ENCODE data around the gene GNAL. TPM values are rescaled to one million over a fixed set of nuclear protein-coding genes. Genes with fewer than 3 reads are reported as not detected.

The GNAL gene
- total RNA-seq, 1 donor from 2014 or later, result 2.6 TPM

DNA sequence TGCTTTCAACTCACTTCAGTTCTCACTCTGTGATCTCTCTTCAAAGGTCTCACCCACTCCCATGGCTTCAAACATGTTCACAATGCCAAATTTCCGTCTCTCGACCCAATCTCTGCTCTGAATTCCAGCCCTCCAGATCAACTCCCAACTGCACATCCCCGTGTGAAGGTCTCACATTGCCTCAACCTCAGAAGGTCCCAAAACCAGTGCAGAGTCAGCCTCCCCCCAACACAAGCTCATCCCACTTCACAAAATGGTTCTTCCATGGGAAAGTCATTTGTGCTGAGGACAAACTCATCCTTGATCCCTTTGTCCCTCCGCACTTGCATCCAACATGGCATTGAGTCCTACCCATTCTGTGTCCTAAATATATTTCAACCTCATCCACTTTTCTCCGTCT lies 31.0 kb upstream of the GNAL start:
- H3K27ac ChIP-seq (ENCODE audit: low read depth, low read length), result no peak overlapping the region
- H3K9ac ChIP-seq (ENCODE audit: low read depth in 1 of 3, low read length in 3 of 3), result no peak overlapping the region
- peaks cover 4 to 35% (median 28%) of the 10 kb centered on the region in 3 donors for H3K27me3 ChIP-seq (ENCODE audit: control insufficient read depth in 3 of 3, insufficient read depth in 3 of 3, low read length in 3 of 3)
- H3K9me3 ChIP-seq (ENCODE audit: control insufficient read depth in 3 of 3, low read length in 3 of 3), result no peaks in the 10 kb centered on the region
- H3K4me1 ChIP-seq (ENCODE audit: control insufficient read depth in 3 of 3, insufficient read depth in 3 of 3, low read length in 3 of 3), result no peaks in the 10 kb centered on the region
- H3K4me3 ChIP-seq (ENCODE audit: low read length in 3 of 3), result no peak overlapping the region
- no peaks in the 10 kb centered on the region for H3K36me3 ChIP-seq (ENCODE audit: control insufficient read depth in 3 of 3, insufficient read depth in 3 of 3, low read length in 3 of 3)

GRCh38 chr18:11658989-11659388 lies 30.1 kb upstream of the GNAL start:
- Histone ChIP-seq H3K4me1 (ENCODE audit: control insufficient read depth in 3 of 3, insufficient read depth in 3 of 3, low read length in 3 of 3) (no peaks in the 10 kb centered on the region), H3K4me3 (ENCODE audit: low read length in 3 of 3) (no peak overlapping the region), H3K36me3 (ENCODE audit: control insufficient read depth in 3 of 3, insufficient read depth in 3 of 3, low read length in 3 of 3) (no peaks in the 10 kb centered on the region), H3K27me3 (ENCODE audit: control insufficient read depth in 3 of 3, insufficient read depth in 3 of 3, low read length in 3 of 3) (peaks cover 1 to 31% (median 26%) of the 10 kb centered on the region in 3 donors), H3K9me3 (ENCODE audit: control insufficient read depth in 3 of 3, low read length in 3 of 3) (no peaks in the 10 kb centered on the region), H3K27ac (ENCODE audit: low read depth, low read length) (no peak overlapping the region), H3K9ac (ENCODE audit: low read depth in 1 of 3, low read length in 3 of 3) (no peak overlapping the region)

DNA sequence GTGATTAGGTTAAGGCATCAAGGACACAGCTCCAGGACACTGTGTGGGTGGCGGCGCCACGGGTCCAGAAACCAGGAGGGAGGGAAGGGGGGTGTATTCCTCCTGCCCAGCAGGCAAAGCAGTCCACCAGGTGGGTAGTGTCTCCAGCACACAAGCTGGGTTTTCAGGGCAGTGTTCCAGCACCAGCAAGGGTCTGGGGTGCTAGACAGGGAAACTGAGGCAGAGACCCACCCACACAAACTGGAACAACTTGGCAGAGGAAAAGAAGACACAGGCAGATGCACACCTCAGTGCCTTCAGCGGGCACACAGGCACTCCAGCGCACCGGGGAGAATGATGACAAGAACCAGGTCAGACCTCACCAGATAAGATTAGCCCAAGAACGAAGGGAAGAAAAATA lies 28.4 kb upstream of the GNAL start:
- Histone ChIP-seq H3K9me3 (ENCODE audit: control insufficient read depth in 3 of 3, low read length in 3 of 3) (no peaks in the 10 kb centered on the region), H3K27ac (ENCODE audit: low read depth, low read length) (no peak overlapping the region), H3K4me3 (ENCODE audit: low read length in 3 of 3) (no peak overlapping the region), H3K36me3 (ENCODE audit: control insufficient read depth in 3 of 3, insufficient read depth in 3 of 3, low read length in 3 of 3) (no peaks in the 10 kb centered on the region), H3K9ac (ENCODE audit: low read depth in 1 of 3, low read length in 3 of 3) (no peak overlapping the region), H3K27me3 (ENCODE audit: control insufficient read depth in 3 of 3, insufficient read depth in 3 of 3, low read length in 3 of 3) (peaks cover 5 to 36% (median 22%) of the 10 kb centered on the region in 3 donors), H3K4me1 (ENCODE audit: control insufficient read depth in 3 of 3, insufficient read depth in 3 of 3, low read length in 3 of 3) (no peaks in the 10 kb centered on the region)

DNA sequence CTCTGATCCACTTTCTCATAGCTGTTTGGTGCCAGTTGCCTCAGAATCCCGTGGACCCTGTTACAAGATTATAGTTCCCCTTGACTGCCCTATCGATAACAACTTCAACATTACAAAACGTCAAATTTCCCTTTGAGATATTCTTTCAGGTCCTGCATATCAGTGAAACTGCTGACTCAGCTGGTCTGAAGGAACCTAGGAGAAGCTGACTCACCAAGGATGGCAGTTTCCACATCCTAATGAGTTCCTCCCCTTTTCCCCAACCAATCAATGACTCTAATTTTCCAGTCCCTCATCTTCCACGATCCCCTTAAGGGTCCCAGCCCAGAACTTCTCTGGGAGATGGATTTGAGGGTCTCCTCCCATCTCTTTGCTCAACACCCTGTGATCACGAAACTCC lies 27.6 kb upstream of the GNAL start:
- H3K27ac ChIP-seq (ENCODE audit: low read depth, low read length), result no peak overlapping the region
- H3K4me3 ChIP-seq (ENCODE audit: low read length in 3 of 3), result no peak overlapping the region
- no peaks in the 10 kb centered on the region for H3K36me3 ChIP-seq (ENCODE audit: control insufficient read depth in 3 of 3, insufficient read depth in 3 of 3, low read length in 3 of 3)
- no peaks in the 10 kb centered on the region for H3K4me1 ChIP-seq (ENCODE audit: control insufficient read depth in 3 of 3, insufficient read depth in 3 of 3, low read length in 3 of 3)
- no peaks in the 10 kb centered on the region for H3K9me3 ChIP-seq (ENCODE audit: control insufficient read depth in 3 of 3, low read length in 3 of 3)
- H3K9ac ChIP-seq (ENCODE audit: low read depth in 1 of 3, low read length in 3 of 3), result no peak overlapping the region
- peaks cover 5 to 37% (median 22%) of the 10 kb centered on the region in 3 donors for H3K27me3 ChIP-seq (ENCODE audit: control insufficient read depth in 3 of 3, insufficient read depth in 3 of 3, low read length in 3 of 3)

DNA sequence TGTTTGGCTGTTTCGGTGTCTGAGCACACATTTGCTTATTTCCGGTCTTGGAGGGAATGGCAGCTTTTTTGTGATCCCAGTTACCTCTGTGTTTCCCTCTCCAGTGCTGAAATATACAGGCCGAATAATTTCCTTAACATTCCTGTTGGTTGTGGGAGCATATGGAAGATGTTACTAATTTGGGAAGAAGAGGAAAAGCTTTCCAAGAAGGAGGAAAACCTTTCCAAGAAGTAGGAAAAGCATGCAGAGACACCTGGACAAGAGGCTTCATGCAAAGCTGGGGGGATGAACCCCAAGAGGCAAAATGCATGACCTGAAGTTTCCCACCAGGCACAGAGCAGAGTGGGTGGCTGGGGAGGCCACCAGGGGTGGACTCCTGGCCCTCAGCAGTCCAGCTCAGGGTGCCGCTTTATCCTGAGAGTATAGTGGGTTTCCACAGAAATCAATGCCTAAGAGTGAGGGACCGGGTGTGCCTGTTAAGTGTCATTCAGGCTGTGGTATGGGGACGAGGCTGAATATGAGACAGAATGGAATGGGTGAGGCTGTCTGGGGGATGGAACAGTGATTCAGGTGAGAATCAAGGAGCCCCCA lies 25.5 kb upstream of the GNAL start:
- H3K9me3 ChIP-seq (ENCODE audit: control insufficient read depth in 3 of 3, low read length in 3 of 3), result no peaks in the 10 kb centered on the region
- H3K4me1 ChIP-seq (ENCODE audit: control insufficient read depth in 3 of 3, insufficient read depth in 3 of 3, low read length in 3 of 3), result no peaks in the 10 kb centered on the region
- no peaks in the 10 kb centered on the region for H3K36me3 ChIP-seq (ENCODE audit: control insufficient read depth in 3 of 3, insufficient read depth in 3 of 3, low read length in 3 of 3)
- H3K27ac ChIP-seq (ENCODE audit: low read depth, low read length), result no peak overlapping the region
- H3K27me3 ChIP-seq (ENCODE audit: control insufficient read depth in 3 of 3, insufficient read depth in 3 of 3, low read length in 3 of 3), result peaks cover 5 to 37% (median 22%) of the 10 kb centered on the region in 3 donors
- H3K9ac ChIP-seq (ENCODE audit: low read depth in 1 of 3, low read length in 3 of 3), result no peak overlapping the region
- H3K4me3 ChIP-seq (ENCODE audit: low read length in 3 of 3), result no peak overlapping the region

DNA sequence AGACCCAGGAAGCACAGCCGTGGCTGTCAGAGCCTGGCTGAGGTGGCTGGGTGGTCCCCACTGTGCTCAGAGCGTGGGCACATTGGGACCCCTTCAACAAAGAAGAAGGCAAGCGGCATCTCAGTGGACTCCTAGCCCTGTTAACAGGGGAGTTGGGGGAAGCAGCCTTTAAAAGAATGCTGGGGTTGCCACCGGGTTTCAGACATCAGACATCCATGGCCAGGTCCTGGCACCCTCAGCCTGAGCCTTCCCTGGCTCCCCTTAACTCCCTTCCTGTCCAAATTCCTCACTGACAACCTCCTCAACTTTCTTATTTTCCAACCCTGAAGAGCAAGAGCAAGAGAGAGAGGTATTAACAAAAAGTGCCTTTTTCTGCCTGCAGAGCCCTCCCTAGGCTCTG lies 24.8 kb upstream of the GNAL start:
- Histone ChIP-seq H3K36me3 (ENCODE audit: control insufficient read depth in 3 of 3, insufficient read depth in 3 of 3, low read length in 3 of 3) (no peaks in the 10 kb centered on the region), H3K4me3 (ENCODE audit: low read length in 3 of 3) (no peak overlapping the region), H3K4me1 (ENCODE audit: control insufficient read depth in 3 of 3, insufficient read depth in 3 of 3, low read length in 3 of 3) (no peaks in the 10 kb centered on the region), H3K27me3 (ENCODE audit: control insufficient read depth in 3 of 3, insufficient read depth in 3 of 3, low read length in 3 of 3) (peaks cover 5 to 35% (median 19%) of the 10 kb centered on the region in 3 donors), H3K9ac (ENCODE audit: low read depth in 1 of 3, low read length in 3 of 3) (no peak overlapping the region), H3K9me3 (ENCODE audit: control insufficient read depth in 3 of 3, low read length in 3 of 3) (no peaks in the 10 kb centered on the region), H3K27ac (ENCODE audit: low read depth, low read length) (no peak overlapping the region)

DNA sequence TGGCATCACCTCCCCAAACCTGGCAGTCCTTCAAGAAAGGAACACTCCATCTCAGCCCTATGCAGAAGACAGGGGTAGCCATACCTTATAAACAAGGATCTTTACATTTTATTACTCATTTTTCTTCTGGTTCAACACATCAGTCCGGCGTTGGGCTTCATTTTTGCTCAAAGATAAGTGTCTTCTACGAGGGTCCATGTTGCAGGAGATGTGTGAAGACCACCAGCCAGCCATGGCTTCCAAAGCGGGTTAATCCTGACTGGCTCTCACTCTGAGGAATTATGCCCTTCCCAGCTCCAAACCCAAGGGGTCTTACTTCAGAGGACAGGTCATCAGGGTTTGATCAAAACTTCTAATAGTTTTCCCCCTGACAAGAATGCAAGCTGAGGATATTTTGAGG lies 23.9 kb upstream of the GNAL start:
- no peaks in the 10 kb centered on the region for H3K9me3 ChIP-seq (ENCODE audit: control insufficient read depth in 3 of 3, low read length in 3 of 3)
- no peaks in the 10 kb centered on the region for H3K36me3 ChIP-seq (ENCODE audit: control insufficient read depth in 3 of 3, insufficient read depth in 3 of 3, low read length in 3 of 3)
- no peak overlapping the region for H3K9ac ChIP-seq (ENCODE audit: low read depth in 1 of 3, low read length in 3 of 3)
- no peaks in the 10 kb centered on the region for H3K4me1 ChIP-seq (ENCODE audit: control insufficient read depth in 3 of 3, insufficient read depth in 3 of 3, low read length in 3 of 3)
- H3K27ac ChIP-seq (ENCODE audit: low read depth, low read length), result no peak overlapping the region
- H3K27me3 ChIP-seq (ENCODE audit: control insufficient read depth in 3 of 3, insufficient read depth in 3 of 3, low read length in 3 of 3), result peaks cover 5 to 40% (median 19%) of the 10 kb centered on the region in 3 donors
- H3K4me3 ChIP-seq (ENCODE audit: low read length in 3 of 3), result no peak overlapping the region

- Histone ChIP-seq H3K4me1 (ENCODE audit: control insufficient read depth in 3 of 3, insufficient read depth in 3 of 3, low read length in 3 of 3) (no peaks in the 10 kb centered on the region), H3K27ac (ENCODE audit: low read depth, low read length) (no peak overlapping the region), H3K27me3 (ENCODE audit: control insufficient read depth in 3 of 3, insufficient read depth in 3 of 3, low read length in 3 of 3) (peaks cover 5 to 40% (median 16%) of the 10 kb centered on the region in 3 donors), H3K9ac (ENCODE audit: low read depth in 1 of 3, low read length in 3 of 3) (no peak overlapping the region), H3K9me3 (ENCODE audit: control insufficient read depth in 3 of 3, low read length in 3 of 3) (no peaks in the 10 kb centered on the region), H3K36me3 (ENCODE audit: control insufficient read depth in 3 of 3, insufficient read depth in 3 of 3, low read length in 3 of 3) (no peaks in the 10 kb centered on the region), H3K4me3 (ENCODE audit: low read length in 3 of 3) (no peak overlapping the region)
Measured at GRCh38 chr18:11665587-11665986, 23.5 kb upstream of the GNAL start.

GRCh38 chr18:11666176-11666575 lies 22.9 kb upstream of the GNAL start:
- H3K36me3 ChIP-seq (ENCODE audit: control insufficient read depth in 3 of 3, insufficient read depth in 3 of 3, low read length in 3 of 3), result no peaks in the 10 kb centered on the region
- H3K27ac ChIP-seq (ENCODE audit: low read depth, low read length), result no peak overlapping the region
- H3K9me3 ChIP-seq (ENCODE audit: control insufficient read depth in 3 of 3, low read length in 3 of 3), result no peaks in the 10 kb centered on the region
- no peak overlapping the region for H3K9ac ChIP-seq (ENCODE audit: low read depth in 1 of 3, low read length in 3 of 3)
- H3K27me3 ChIP-seq (ENCODE audit: control insufficient read depth in 3 of 3, insufficient read depth in 3 of 3, low read length in 3 of 3), result peaks cover 5 to 39% (median 12%) of the 10 kb centered on the region in 3 donors
- H3K4me3 ChIP-seq (ENCODE audit: low read length in 3 of 3), result no peak overlapping the region
- H3K4me1 ChIP-seq (ENCODE audit: control insufficient read depth in 3 of 3, insufficient read depth in 3 of 3, low read length in 3 of 3), result no peaks in the 10 kb centered on the region

- H3K27me3 ChIP-seq (ENCODE audit: control insufficient read depth in 3 of 3, insufficient read depth in 3 of 3, low read length in 3 of 3), result peaks cover 5 to 37% (median 10%) of the 10 kb centered on the region in 3 donors
- no peaks in the 10 kb centered on the region for H3K4me1 ChIP-seq (ENCODE audit: control insufficient read depth in 3 of 3, insufficient read depth in 3 of 3, low read length in 3 of 3)
- no peak overlapping the region for H3K4me3 ChIP-seq (ENCODE audit: low read length in 3 of 3)
- H3K27ac ChIP-seq (ENCODE audit: low read depth, low read length), result no peak overlapping the region
- H3K9ac ChIP-seq (ENCODE audit: low read depth in 1 of 3, low read length in 3 of 3), result no peak overlapping the region
- no peaks in the 10 kb centered on the region for H3K9me3 ChIP-seq (ENCODE audit: control insufficient read depth in 3 of 3, low read length in 3 of 3)
- no peaks in the 10 kb centered on the region for H3K36me3 ChIP-seq (ENCODE audit: control insufficient read depth in 3 of 3, insufficient read depth in 3 of 3, low read length in 3 of 3)
Measured at GRCh38 chr18:11666831-11667230, 22.2 kb upstream of the GNAL start.

All from skeletal muscle tissue (tissue), 4 donors.